GM12865 (cell line): ENCODE results near the gene SEC62.

Experiments
- DNase-seq: peaks from one replicate; pipeline ENCODE4 v3.0.0; 2010; ENCODE audit warnings: low read depth
- H3K4me3 ChIP-seq: 2 replicates; pipeline ENCODE4 v1.5.1; 2011; ENCODE audit warnings: mild to moderate bottlenecking, low read depth, low read length, control low read depth
- TF ChIP-seq, protein P1 (sequence below): IDR thresholded peaks from 2 replicates; pipeline ENCODE4 v1.5.1; 2011; ENCODE audit warnings: low read length, control low read depth, low read depth, inconsistent platforms; ENCODE audit not compliant: insufficient read depth; ENCODE audit errors: missing control alignments

The SEC62 gene

DNA sequence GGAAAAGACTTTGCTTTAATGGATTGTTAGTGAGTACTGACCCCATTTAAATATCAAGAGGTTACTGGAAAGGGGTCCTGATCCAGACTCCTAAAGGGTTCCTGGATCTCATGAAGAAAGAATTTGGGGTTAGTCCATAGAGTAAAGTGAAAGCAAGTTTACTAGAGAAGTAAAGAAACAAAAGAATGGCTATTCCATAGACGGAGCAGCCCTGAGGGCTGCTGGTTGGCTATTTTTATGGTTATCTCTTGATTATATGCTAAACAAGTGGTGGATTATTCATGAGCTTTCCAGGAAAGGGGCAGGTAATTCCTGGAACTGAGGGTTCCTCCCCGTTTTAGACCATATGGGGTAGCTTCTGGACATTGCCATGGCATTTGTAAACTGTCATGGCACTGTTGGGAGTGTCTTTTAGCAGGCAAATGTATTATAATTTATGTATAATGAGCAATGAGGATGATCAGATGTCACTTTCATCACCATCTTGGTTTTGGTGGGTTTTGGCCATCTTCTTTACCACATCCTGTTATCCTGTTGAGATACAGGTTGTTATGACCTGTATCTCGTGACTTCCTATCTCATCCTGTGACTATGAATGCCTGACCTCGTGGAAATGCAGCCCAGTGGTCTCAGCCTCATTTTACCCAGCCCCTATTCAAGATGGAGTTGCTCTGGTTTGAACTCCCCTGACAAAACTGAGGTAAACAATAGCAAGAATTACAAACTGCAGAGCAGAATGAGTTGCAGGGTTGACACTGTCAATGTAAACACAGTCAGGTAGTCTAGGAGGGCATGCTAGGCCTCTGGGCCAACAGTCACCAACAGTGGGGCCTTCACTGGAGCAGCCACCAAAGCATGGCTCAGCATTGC is 60.9 kb downstream of the SEC62 start:
- TF ChIP-seq, protein P1, sequence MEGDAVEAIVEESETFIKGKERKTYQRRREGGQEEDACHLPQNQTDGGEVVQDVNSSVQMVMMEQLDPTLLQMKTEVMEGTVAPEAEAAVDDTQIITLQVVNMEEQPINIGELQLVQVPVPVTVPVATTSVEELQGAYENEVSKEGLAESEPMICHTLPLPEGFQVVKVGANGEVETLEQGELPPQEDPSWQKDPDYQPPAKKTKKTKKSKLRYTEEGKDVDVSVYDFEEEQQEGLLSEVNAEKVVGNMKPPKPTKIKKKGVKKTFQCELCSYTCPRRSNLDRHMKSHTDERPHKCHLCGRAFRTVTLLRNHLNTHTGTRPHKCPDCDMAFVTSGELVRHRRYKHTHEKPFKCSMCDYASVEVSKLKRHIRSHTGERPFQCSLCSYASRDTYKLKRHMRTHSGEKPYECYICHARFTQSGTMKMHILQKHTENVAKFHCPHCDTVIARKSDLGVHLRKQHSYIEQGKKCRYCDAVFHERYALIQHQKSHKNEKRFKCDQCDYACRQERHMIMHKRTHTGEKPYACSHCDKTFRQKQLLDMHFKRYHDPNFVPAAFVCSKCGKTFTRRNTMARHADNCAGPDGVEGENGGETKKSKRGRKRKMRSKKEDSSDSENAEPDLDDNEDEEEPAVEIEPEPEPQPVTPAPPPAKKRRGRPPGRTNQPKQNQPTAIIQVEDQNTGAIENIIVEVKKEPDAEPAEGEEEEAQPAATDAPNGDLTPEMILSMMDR: no peak
- DNase-seq: peak; percentile 26
- H3K4me3 ChIP-seq: no peak overlapping the region

DNA sequence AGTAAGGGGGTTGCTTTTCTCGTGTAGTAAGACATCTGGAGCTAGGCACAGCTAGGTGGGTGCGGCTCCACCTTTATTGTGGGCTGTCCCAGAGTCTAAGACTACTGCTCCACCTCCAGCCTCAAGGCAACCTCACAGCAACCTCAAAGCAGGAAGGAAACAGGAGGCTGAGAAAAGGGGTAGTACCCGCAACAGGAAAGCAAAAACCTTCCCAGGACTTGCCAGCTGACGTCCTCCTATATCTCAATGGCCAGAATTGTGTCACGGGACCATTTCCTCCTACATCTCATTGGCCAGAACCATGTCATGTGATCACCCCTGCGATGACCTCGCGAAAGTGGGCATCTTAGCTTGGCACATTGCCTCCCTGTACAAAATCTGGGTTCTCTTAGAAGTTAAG is 66.9 kb downstream of the SEC62 start:
- no peak for DNase-seq
- no peak overlapping the region for H3K4me3 ChIP-seq
- TF ChIP-seq, protein P1: no peak

DNA sequence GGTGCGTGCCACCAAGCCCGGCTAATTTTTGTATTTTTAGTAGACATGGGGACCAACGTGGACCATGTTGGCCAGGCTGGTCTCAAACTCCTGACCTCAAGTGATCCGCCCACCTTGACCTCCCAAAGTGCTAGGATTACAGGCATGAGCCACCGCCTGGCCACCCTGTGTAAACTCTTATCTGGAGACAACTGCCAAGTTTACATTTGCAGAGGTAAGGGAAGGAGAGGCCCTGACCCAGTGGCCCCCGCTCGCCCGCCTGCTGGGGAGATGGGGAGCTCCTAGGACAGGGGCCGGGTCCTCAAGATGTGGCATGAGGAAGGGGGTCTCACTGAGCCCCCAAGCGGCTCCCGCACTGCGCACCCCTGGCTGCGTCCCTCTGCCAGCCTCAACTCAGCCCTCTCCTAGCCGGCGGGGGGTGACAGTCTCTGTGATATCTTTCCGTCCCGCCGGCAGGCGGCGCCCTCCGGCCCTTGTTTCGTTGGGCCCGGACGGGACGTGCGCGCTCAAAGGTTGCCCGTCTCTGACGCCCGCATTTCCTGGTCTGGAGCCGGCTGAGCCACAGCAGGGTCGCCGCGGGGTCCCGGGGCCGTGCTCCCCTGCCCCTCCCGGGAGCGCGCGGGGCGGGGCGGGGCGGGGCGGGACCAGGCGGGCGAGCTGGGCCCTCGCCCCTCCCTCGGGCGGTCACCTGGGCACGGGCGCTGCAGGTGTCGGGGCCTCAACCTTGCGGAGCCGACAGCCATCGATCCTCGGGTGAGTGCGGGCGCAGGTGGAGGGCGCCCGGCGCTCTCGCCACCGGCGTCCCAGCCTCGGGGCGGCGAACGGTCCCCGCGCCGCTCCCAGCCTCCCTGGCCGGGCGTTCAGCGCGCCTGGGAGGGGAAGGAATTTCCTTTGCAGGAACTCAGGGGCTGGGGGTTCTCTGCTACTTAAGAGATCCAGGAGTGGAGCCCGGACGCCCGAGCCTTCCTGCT is 71.1 kb downstream of the SEC62 start, which contains the start of gene GPR160:
Gene GPR160 (plus strand): TSS at position 533 of the 971 bp plus-strand sequence. CDS start 45,978 bp downstream, outside the sequence.
- peak within 1 kb of the TSS; percentile 84 for H3K4me3 ChIP-seq
- TF ChIP-seq, protein P1: peak; percentile 89
- DNase-seq: peak; percentile 93

DNA sequence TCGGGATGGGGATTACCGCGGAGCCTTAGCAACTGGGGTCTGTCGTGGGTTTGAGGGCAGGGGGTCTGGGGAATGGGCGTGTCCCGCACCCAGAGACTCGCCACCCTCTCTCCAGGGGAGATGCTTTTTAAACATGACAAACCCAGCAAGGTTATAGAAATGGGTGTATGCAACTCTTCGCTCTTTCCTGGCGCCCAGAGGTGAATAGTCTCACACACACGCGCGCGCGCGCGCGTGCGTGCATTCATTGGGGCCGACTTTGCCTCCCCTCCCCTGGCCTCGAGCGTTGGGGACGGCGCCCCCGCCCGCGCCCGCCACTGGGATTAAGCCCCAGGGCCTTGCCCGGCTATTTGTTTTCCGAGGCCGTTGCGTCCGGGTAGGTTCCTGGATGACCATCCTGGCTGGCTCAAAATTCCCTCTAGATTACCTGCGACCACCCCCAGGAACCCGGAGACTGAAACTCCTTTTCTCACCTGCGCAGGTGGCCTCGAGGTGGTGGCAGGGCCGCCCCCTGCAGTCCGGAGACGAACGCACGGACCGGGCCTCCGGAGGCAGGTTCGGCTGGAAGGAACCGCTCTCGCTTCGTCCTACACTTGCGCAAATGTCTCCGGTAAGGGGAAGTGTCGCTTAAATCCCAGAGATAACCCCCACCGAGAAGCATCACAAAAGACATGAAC is 72.0 kb downstream of the SEC62 start:
- DNase-seq: peak; percentile 59
- TF ChIP-seq, protein P1: peak; percentile 24
- peak overlapping the region; percentile 84 for H3K4me3 ChIP-seq

DNA sequence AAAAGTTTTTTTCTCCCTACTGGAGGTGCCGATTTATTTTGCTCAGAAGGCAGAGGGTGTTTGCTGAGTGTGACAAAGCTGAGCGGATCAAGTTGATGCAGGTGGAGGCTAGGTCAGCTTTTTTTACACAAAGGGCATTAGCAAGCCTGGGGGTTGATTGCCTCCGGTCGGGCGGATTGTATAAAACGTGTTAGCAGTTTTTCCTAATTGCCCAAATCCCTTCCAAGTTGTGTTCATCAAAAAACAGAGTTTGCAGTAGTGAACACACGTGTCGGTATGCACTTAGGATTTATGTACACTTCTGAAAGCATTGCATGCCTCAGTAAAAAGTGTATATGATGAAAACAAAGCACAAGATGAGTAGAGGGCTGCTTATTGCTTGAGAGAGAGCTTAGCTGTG is 73.8 kb downstream of the SEC62 start:
- peak overlapping the region; percentile 84 for H3K4me3 ChIP-seq
- DNase-seq: no peak
- TF ChIP-seq, protein P1: no peak

DNA sequence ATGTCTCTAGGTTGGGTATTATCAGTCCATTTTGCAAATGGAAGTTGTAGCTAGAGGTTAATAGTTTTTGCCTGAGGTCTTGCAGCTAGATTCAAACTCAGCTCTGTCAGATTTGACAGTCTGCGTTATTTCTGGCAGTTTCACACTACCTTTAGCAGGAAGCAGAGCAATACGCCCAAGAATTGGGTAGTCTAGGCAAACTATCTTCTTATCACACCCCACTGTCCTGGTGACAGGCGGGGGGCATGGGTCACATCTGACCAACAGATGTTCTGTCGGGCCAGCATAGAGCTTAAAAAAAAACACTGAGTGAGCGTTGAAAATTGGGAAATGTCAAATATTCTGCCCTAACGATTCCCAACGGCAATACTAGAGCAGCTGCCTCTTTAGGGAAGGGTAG is 76.9 kb downstream of the SEC62 start:
- TF ChIP-seq, protein P1: no peak
- no peak for DNase-seq
- H3K4me3 ChIP-seq: no peak overlapping the region
